Choroid plexus epithelial cell (primary cell): ENCODE measurements around the gene DAB2.
"Not testable (repeated sequence)": the region's sequence is repeated elsewhere in the genome, so short reads cannot be mapped to it uniquely, and the experiment has no call there.

Source experiments
- DNase-seq: peaks from one replicate; pipeline ENCODE4 v3.0.0-alpha.2; 2010; ENCODE audit warnings: low read depth
- H3K4me3 ChIP-seq: 2 replicates; pipeline ENCODE4 v1.5.1; 2011; ENCODE audit warnings: low read depth, mild to moderate bottlenecking, control low read depth, low read length, moderate library complexity
- CTCF ChIP-seq: conservative IDR thresholded peaks from 2 replicates; pipeline ENCODE4 v1.5.1; 2011; ENCODE audit warnings: low read depth, mild to moderate bottlenecking, control low read depth, inconsistent platforms, low read length, moderate library complexity

DAB2 gene

GRCh38 chr5:39352951-39353350, 71.8 kb downstream of the DAB2 start:
- no peak for DNase-seq
- H3K4me3 ChIP-seq, result no peak overlapping the region
- TF ChIP-seq CTCF, result no peak

- no peak for TF ChIP-seq CTCF
- DNase-seq, result no peak
- no peak overlapping the region for H3K4me3 ChIP-seq
Measured at GRCh38 chr5:39352170-39352569, 72.6 kb downstream of the DAB2 start.

- TF ChIP-seq CTCF, result no peak
- H3K4me3 ChIP-seq, result no peak overlapping the region
- no peak for DNase-seq
Measured at GRCh38 chr5:39349484-39349883, 75.3 kb downstream of the DAB2 start.

- H3K4me3 ChIP-seq, result no peak overlapping the region
- no peak for TF ChIP-seq CTCF
- no peak for DNase-seq
Measured at GRCh38 chr5:39342460-39342859, 82.3 kb downstream of the DAB2 start.

GRCh38 chr5:39341896-39342295, 82.9 kb downstream of the DAB2 start:
- H3K4me3 ChIP-seq, result no peak overlapping the region
- DNase-seq, result no peak
- no peak for TF ChIP-seq CTCF

- no peak for DNase-seq
- no peak for TF ChIP-seq CTCF
- no peak overlapping the region for H3K4me3 ChIP-seq
Measured at GRCh38 chr5:39340506-39340905, 84.3 kb downstream of the DAB2 start.

- TF ChIP-seq CTCF, result no peak
- H3K4me3 ChIP-seq, result no peak overlapping the region
- DNase-seq, result no peak
Measured at GRCh38 chr5:39337252-39337915, 87.4 kb downstream of the DAB2 start.

GRCh38 chr5:39334296-39334695, 90.5 kb downstream of the DAB2 start:
- H3K4me3 ChIP-seq, DNase-seq: not testable (repeated sequence)
